NB4 (cell line): ENCODE measurements around the gene SELENOS.

ENCODE experiments used
- CTCF ChIP-seq: IDR thresholded peaks from one replicate; pipeline ENCODE4 v1.5.1; 2012; ENCODE audit warnings: low read depth, low read length
- MAX ChIP-seq: IDR thresholded peaks from 2 replicates; pipeline ENCODE4 v1.6.1; 2011; ENCODE audit warnings: low read depth, low read length
- MYC ChIP-seq: IDR thresholded peaks from 2 replicates; pipeline ENCODE4 v1.6.1; 2011; ENCODE audit warnings: low read depth, low read length
- POLR2A ChIP-seq: IDR thresholded peaks from 2 replicates; pipeline ENCODE4 v1.6.1; 2011; ENCODE audit warnings: mild to moderate bottlenecking; ENCODE audit not compliant: insufficient read length; ENCODE audit errors: extremely low read depth

GRCh38 chr15:101246824-101247745 is 30.2 kb downstream of the SELENOS start:
- TF ChIP-seq MAX (no peak), CTCF (no peak), POLR2A (no peak), MYC (no peak)
